ENCODE data around the gene PAPPA.

PAPPA gene

DNA sequence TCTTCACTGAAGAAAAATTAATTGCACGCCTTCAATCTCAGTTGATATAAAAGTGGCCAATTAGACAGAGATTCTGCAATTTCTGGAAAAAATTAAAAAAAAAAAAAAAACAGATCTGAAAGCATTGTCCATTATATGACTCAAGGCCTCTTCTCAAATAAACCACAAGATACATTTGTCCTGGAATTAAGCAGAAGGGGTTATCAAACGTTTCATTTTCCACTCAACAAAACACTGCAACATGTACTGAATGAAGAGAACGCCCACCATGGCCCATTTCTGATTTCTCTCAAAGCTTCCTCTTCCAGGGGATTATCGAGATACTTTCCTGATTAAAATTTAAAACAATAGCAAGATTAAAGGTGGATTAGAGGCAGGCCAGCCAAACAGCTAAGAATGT is 5.8 kb upstream of the PAPPA start:
- no peak overlapping the region for H3K4me3 ChIP-seq (ENCODE audit: low read depth, low read length)
- no peak for DNase-seq (ENCODE audit: low read depth)
- TF ChIP-seq, protein P1, sequence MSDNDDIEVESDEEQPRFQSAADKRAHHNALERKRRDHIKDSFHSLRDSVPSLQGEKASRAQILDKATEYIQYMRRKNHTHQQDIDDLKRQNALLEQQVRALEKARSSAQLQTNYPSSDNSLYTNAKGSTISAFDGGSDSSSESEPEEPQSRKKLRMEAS (IDR thresholded peaks at IDR 0.05; ENCODE audit: low read depth, low read length), result no peak
- TF ChIP-seq, protein P2, sequence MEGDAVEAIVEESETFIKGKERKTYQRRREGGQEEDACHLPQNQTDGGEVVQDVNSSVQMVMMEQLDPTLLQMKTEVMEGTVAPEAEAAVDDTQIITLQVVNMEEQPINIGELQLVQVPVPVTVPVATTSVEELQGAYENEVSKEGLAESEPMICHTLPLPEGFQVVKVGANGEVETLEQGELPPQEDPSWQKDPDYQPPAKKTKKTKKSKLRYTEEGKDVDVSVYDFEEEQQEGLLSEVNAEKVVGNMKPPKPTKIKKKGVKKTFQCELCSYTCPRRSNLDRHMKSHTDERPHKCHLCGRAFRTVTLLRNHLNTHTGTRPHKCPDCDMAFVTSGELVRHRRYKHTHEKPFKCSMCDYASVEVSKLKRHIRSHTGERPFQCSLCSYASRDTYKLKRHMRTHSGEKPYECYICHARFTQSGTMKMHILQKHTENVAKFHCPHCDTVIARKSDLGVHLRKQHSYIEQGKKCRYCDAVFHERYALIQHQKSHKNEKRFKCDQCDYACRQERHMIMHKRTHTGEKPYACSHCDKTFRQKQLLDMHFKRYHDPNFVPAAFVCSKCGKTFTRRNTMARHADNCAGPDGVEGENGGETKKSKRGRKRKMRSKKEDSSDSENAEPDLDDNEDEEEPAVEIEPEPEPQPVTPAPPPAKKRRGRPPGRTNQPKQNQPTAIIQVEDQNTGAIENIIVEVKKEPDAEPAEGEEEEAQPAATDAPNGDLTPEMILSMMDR (IDR thresholded peaks at IDR 0.05; ENCODE audit: low read depth, low read length), result no peak
- TF ChIP-seq POLR2A (IDR thresholded peaks at IDR 0.05; ENCODE audit: extremely low read depth, insufficient read length), result no peak
- no peak for TF ChIP-seq MYC (IDR thresholded peaks at IDR 0.05; ENCODE audit: low read depth, low read length)

DNA sequence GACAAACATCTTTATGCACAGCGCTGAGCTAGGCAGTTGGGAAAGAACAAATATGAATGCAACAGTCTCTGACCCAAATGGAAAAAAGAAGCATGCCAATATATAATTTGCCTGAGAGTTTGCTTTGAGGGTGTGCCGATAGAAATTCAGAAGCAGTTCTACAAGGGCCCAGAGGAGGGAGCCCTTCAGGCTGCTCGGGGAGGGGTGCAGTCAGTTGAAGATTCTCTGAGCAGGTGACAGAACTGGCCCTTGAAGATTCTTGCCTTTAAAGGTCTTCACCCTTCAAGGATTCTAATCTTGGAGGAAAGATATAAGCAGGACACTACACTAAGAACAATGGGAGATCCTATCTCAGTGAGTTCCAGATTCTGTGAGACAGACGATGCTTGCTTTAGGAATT is 3.7 kb upstream of the PAPPA start:
- H3K4me3 ChIP-seq (ENCODE audit: low read depth, low read length), result no peak overlapping the region
- peak; percentile 25 for DNase-seq (ENCODE audit: low read depth)

DNA sequence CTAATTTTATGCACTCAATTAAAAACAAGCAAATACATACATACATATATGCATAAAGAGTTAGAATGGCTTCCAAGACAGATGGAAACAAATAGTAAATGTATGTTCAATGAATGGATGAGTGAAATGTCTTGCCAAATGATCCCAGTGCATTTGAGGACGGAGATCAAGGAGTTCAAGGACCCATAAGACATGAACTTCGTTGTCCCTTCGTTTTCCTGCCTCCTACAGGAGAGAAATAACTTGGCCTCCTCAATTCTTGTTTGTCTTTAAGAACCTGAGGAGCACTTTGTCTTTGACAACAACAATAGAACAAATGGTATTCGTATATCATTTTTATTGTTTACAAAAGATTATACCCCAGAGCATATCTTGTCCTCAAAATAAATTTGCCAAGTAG is 2.4 kb upstream of the PAPPA start:
- TF ChIP-seq MYC (IDR thresholded peaks at IDR 0.05; ENCODE audit: low read depth, low read length), result no peak
- no peak for TF ChIP-seq POLR2A (IDR thresholded peaks at IDR 0.05; ENCODE audit: extremely low read depth, insufficient read length)
- TF ChIP-seq, protein P2 (IDR thresholded peaks at IDR 0.05; ENCODE audit: low read depth, low read length), result no peak
- no peak overlapping the region for H3K4me3 ChIP-seq (ENCODE audit: low read depth, low read length)
- DNase-seq (ENCODE audit: low read depth), result no peak

More for the DNA sequence above, 3.7 kb upstream of the PAPPA start:
- TF ChIP-seq, protein P2 (IDR thresholded peaks at IDR 0.05; ENCODE audit: low read depth, low read length), result peak; percentile 48
- TF ChIP-seq MYC (IDR thresholded peaks at IDR 0.05; ENCODE audit: low read depth, low read length), result no peak

DNA sequence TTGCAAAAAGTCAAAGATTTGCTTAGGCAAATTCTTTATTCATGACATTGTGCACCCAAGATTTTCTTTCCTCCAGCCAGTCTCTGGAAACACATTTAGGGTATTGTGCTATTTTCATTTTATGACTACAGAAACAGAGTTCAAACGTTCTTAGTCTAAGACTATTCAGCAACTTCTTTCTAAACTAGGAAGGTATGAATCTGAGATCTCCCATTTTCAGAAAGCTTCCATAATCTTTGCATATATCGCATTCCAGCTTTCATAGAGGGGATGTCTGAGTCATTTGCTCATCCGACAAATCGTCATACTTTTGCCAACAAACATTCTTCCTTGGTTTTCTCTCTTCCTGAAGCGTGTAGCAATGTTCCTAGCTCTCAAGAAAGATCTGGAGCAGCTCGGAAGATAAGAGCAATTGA is 1.6 kb upstream of the PAPPA start:
- H3K4me3 ChIP-seq (ENCODE audit: low read depth, low read length), result no peak overlapping the region
- no peak for DNase-seq (ENCODE audit: low read depth)
- TF ChIP-seq MYC (IDR thresholded peaks at IDR 0.05; ENCODE audit: low read depth, low read length) (no peak), POLR2A (IDR thresholded peaks at IDR 0.05; ENCODE audit: extremely low read depth, insufficient read length) (no peak)
- TF ChIP-seq, protein P1 (IDR thresholded peaks at IDR 0.05; ENCODE audit: low read depth, low read length), result no peak
- TF ChIP-seq, protein P2 (IDR thresholded peaks at IDR 0.05; ENCODE audit: low read depth, low read length), result no peak

DNA sequence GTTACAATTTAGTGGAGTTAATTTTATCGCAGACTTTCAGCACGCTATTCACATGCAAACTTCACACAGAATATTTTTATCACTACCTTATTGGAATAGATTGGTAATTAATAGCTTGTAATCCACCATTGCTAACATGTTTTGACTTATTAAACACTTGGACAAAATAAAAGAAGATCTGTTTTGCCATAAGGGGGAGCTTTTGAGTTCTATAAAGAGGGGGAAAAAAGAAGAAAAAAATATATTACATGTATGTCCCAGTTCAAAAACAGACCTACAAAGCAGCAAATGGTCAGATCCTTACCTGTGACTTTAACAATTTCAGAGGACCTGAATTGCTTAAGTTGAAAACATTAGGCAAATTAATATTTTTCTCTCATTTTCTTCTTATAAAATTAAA is 1.2 kb upstream of the PAPPA start:
- no peak for DNase-seq (ENCODE audit: low read depth)
- TF ChIP-seq, protein P1 (IDR thresholded peaks at IDR 0.05; ENCODE audit: low read depth, low read length), result no peak
- TF ChIP-seq, protein P2 (IDR thresholded peaks at IDR 0.05; ENCODE audit: low read depth, low read length), result no peak
- TF ChIP-seq MYC (IDR thresholded peaks at IDR 0.05; ENCODE audit: low read depth, low read length), result no peak
- TF ChIP-seq POLR2A (IDR thresholded peaks at IDR 0.05; ENCODE audit: extremely low read depth, insufficient read length), result no peak
- no peak overlapping the region for H3K4me3 ChIP-seq (ENCODE audit: low read depth, low read length)

DNA sequence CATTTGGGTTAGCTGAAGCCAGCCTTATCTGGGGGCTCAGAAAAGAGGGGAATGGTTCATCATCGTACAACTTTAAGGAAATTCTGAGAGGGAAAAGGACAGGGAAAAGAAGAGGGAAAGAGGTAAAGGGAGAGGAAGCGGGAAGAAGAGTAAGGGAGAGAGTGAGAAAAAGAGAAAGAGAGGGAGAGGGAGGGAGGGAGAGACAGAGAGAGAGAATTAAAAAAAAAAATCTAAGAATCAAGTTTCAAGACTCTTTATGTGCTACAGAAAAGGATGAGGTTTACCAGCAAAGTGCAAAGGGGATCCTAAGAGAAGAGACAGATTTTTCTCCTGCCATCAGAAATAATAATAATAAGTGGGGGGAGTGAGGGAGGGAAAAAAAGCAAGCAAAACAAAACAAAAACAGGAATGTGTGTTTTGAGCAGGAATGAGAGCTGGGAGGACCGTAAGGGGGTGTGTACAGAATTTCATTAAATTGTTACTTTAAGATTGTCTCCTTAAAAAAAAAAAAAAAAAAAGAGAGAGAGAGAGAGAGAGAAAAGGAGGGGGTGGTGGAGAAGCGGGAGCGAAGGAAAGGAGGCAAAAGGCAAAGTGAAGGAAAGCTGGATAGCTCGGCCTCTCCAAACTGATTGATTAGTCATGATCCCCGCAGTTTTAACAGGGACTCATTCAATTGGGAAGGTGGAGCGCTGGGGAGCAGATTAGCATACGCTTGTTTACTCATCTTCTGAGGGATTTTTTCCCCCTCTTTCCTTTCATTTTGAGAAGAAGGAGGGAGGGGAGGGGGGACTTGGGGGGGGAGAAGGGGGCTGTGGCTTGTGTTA is 438 bp upstream of the PAPPA start:
- no peak for DNase-seq (ENCODE audit: low read depth)
- TF ChIP-seq MYC (IDR thresholded peaks at IDR 0.05; ENCODE audit: low read depth, low read length) (no peak), POLR2A (IDR thresholded peaks at IDR 0.05; ENCODE audit: extremely low read depth, insufficient read length) (no peak)
- TF ChIP-seq, protein P1 (IDR thresholded peaks at IDR 0.05; ENCODE audit: low read depth, low read length), result no peak
- TF ChIP-seq, protein P2 (IDR thresholded peaks at IDR 0.05; ENCODE audit: low read depth, low read length), result no peak
- H3K4me3 ChIP-seq (ENCODE audit: low read depth, low read length), result no peak overlapping the region
